Measurements from ENCODE around the gene ITGB5.

ITGB5 gene

DNA sequence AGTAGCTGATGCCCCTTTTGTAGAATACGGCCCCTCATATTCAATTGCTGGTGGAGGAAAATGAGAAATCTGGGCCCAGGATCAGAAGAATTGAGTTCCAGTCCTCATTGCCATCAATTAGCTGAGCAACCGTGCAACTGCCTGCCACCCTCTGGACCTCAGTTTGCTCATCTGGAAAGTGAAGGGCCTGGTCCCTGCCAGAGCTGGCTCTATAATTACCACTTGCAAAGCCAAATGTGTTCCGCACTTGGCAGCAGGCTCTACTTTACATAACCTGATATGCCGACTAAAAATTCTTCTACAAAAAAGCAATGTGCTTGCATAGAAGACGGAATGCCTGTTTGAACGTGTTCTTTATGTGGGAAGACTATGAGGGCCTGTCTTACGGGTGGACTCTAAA, 8.6 kb upstream of the ITGB5 start:
- no peak overlapping the region for H3K4me3 ChIP-seq (ENCODE audit: low read depth, low read length)

DNA sequence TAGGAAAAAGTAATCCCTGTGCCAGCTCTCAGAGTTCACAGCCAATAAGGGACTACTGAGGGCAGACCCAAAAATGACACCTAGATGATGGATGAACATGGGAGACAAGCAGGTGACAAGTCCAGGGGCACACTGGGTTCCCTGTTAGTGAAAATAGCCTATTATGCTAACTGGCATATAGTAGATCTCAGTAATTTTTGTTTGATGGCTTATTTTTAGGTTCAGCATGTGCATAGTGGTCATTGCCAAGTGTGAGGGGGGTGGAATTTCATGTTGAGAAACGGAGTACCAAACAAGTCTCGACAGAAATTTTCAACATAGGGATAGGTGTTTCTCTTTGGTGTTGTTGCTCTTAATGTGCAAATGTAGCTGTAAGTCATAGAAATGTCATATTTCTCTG, 6.4 kb upstream of the ITGB5 start:
- no peak for DNase-seq (ENCODE audit: low read depth)
- TF ChIP-seq, protein P1, sequence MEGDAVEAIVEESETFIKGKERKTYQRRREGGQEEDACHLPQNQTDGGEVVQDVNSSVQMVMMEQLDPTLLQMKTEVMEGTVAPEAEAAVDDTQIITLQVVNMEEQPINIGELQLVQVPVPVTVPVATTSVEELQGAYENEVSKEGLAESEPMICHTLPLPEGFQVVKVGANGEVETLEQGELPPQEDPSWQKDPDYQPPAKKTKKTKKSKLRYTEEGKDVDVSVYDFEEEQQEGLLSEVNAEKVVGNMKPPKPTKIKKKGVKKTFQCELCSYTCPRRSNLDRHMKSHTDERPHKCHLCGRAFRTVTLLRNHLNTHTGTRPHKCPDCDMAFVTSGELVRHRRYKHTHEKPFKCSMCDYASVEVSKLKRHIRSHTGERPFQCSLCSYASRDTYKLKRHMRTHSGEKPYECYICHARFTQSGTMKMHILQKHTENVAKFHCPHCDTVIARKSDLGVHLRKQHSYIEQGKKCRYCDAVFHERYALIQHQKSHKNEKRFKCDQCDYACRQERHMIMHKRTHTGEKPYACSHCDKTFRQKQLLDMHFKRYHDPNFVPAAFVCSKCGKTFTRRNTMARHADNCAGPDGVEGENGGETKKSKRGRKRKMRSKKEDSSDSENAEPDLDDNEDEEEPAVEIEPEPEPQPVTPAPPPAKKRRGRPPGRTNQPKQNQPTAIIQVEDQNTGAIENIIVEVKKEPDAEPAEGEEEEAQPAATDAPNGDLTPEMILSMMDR (IDR thresholded peaks at IDR 0.05; ENCODE audit: low read depth, low read length, missing control alignments) = no peak
- no peak overlapping the region for H3K4me3 ChIP-seq (ENCODE audit: low read depth, low read length)

More for the DNA sequence above, 8.6 kb upstream of the ITGB5 start:
- DNase-seq (ENCODE audit: low read depth) = no peak
- TF ChIP-seq, protein P1 (IDR thresholded peaks at IDR 0.05; ENCODE audit: low read depth, low read length, missing control alignments) = no peak

DNA sequence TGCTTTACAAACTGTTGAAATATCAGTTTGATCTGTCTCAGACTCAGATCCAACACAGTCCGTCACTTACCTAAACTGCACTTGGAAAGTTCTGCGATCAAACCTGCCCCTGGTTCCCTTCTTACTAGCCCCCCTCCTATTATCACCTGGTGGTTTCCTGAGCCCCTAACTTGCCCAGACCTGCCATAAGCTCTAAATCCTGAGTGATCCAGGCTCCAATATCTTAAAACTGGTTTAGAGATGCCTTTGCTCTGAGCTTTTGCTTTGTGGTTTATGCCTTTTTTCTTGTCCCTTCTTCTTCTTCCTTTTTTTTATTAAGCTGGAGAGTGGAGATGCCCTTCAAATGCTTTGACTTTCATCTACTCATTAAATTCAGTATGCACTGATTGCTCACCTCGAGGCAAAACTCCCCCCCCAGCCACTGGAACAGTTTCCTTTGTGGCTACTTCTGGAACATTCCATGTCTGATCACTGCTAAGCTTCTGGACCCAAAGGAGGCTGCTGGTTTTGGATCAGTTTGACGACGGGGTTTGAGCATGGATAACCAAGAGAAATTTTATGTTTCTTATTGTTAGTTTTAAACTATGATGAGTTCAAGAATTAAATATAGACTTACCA, 3.5 kb upstream of the ITGB5 start:
- no peak overlapping the region for H3K4me3 ChIP-seq (ENCODE audit: low read depth, low read length)
- TF ChIP-seq, protein P1 (IDR thresholded peaks at IDR 0.05; ENCODE audit: low read depth, low read length, missing control alignments) = no peak
- DNase-seq (ENCODE audit: low read depth) = no peak

DNA sequence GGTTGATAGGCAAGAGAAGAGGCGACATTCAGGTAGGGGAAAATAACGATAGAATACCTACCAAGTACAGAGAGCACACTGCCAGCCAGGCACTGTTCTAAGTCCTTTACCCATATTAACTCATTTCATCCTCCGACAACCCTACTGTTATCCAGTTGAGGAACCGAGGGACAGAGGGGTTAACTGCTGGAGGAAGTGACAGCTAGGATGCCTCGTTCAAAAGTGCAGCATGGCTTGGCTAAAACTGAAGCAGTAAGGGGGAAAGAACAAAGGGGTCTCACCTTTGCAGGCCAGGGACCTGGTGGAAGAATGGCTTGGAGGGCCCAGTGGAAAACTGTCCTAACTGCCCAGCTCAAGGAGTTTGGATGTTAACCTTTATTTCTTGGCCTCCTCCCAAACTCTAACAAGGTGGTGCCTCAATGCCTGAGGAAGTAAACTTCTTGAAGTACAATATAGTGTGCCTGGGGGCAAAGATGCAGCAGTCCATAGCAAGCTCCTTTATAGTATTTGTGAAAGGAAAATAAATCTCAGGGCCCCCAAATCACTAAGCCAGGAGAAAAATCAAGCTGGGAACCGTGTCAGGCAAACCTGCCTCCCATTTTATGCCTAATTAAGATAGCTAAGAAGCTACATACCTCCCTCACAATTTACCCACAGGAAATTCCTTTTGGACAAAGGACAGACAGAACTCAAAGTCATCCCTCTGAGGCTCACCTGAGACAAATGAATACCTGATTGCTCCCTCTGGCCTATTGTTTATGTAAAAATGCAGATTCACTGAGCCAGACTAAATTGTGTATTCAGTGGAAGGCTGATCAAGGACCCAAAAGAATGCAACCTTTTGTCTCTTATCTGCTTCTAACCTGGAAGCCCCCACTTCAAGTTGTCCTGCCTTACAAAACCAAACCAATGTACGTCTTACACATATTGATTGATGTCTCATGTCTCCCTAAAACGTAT, 1.6 kb upstream of the ITGB5 start:
- no peak for DNase-seq (ENCODE audit: low read depth)
- TF ChIP-seq, protein P1 (IDR thresholded peaks at IDR 0.05; ENCODE audit: low read depth, low read length, missing control alignments) = no peak
- no peak overlapping the region for H3K4me3 ChIP-seq (ENCODE audit: low read depth, low read length)

DNA sequence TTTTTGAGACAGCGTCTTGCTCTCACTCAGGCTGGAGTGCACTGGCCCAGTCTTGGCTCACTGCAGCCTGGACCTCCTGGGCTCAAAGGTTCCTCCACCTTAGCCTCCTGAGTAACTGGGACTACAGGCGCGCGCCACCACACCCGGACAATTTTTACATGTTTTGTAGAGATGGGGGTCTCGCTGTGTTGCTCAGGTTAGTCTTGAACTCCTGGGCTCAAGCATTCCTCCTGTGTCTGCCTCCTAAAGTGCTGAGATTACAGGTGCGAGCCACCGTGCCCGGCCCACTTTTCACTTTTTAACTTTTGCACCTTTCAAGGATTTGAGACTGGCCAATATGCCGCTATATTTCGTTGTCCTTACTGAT, 750 bp upstream of the ITGB5 start:
- H3K4me3 ChIP-seq (ENCODE audit: low read depth, low read length) = peak overlapping the region; percentile 53; the same call in 1 of the 2 replicates
- TF ChIP-seq, protein P1 (IDR thresholded peaks at IDR 0.05; ENCODE audit: low read depth, low read length, missing control alignments) = no peak
- no peak for DNase-seq (ENCODE audit: low read depth)

DNA sequence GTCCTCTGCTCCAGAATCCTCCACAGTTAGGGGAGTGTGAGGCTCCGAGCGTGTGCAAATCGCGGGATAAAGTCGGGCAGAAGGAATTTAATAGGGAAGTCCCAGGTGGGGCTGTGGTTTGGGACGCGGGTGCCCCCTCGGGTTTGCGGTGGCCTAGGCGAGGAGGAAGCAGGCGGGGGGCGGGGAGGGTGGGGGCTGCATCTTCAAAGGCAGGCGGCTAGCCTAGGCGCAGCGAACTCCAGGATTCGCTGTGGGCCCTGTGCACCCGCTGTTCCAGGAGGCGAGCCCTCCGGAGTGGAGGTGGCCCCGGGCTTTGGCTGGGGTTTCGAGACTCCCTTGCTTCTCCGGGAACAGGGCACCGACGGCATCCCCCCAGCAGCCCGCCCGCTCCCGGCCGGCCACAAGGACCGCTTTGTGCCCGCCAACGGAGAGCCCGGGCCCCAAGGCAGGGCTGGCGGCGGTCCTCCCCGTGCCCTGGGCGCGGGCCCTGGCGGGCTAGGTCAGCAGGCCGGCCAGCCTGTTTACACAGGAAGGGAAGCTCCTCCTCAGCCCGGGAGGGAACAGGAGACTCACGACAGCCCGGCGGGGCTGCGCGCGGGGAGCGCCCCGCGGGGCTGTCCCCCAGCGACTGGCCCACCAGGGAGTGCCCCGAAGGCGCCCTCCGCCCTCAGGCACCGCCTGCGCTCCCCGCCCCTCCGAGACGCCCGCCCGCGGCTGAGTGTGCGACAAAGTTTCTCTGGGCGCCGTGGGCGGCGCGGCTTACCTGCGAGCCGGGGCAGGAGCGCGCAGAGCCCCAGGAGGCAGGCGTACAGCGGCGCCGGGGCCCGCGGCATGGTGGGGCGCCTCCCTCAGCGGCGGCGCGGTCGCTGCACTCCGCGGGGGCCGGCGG, 753 bp downstream of the ITGB5 start:
- TF ChIP-seq, protein P1 (IDR thresholded peaks at IDR 0.05; ENCODE audit: low read depth, low read length, missing control alignments) = no peak
- DNase-seq (ENCODE audit: low read depth) = no peak
- H3K4me3 ChIP-seq (ENCODE audit: low read depth, low read length) = peak overlapping the region; percentile 53
